Muscle layer of colon (tissue), 2 donors: Measurements from ENCODE around the gene ANO2.

Experiments
- H3K27ac ChIP-seq: one replicate; pipeline ENCODE4 v1.7.0; 2013; ENCODE audit warnings: low read depth, mild to moderate bottlenecking, low read length, moderate library complexity
- H3K27me3 ChIP-seq, 2 donors: one replicate each; pipeline ENCODE4 v1.7.0; 2013; ENCODE audit warnings: low read length in 2 of 2, mild to moderate bottlenecking in 2 of 2; ENCODE audit not compliant: insufficient read depth in 2 of 2, control insufficient read depth in 1 of 2
- H3K36me3 ChIP-seq: one replicate; pipeline ENCODE4 v1.7.0; 2013; ENCODE audit warnings: mild to moderate bottlenecking, low read length; ENCODE audit not compliant: insufficient read depth
- H3K4me1 ChIP-seq: one replicate; pipeline ENCODE4 v1.7.0; 2013; ENCODE audit warnings: mild to moderate bottlenecking, low read length; ENCODE audit not compliant: insufficient read depth
- H3K4me3 ChIP-seq, 2 donors: one replicate each; pipeline ENCODE4 v1.7.0; 2013; ENCODE audit warnings: low read length in 2 of 2, low read depth in 1 of 2, mild to moderate bottlenecking in 1 of 2, moderate library complexity in 1 of 2
- H3K9ac ChIP-seq: one replicate; pipeline ENCODE4 v1.7.0; 2013; ENCODE audit warnings: low read length
- H3K9me3 ChIP-seq: one replicate; pipeline ENCODE4 v1.7.0; 2013; ENCODE audit warnings: mild to moderate bottlenecking, low read length
- donor health status: abdominal sarcoma.
- donor health status: Adenocarcinoma of cecum.

Gene ANO2

DNA sequence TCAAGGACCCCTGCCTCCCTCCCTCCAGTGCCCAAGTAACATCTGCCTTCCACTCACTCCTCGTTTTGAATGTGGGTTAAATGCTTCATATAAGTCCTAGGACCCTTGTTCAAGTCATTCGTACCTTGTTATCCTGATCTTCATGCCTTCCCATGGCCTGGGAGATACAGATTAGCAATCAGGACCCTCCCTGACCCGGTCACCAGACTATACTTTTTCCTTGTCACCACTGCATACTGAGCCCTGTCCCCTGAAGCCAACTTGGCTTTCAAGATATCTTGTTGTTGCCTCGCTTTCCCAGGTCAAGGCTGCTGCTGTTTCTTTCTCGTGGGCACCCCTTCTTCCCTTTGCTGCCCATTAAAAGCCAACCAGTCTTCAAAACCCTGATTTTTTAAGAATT is 208.5 kb downstream of the ANO2 start:
- no peaks in the 10 kb centered on the region for H3K9me3 ChIP-seq
- no peak overlapping the region for H3K27ac ChIP-seq

DNA sequence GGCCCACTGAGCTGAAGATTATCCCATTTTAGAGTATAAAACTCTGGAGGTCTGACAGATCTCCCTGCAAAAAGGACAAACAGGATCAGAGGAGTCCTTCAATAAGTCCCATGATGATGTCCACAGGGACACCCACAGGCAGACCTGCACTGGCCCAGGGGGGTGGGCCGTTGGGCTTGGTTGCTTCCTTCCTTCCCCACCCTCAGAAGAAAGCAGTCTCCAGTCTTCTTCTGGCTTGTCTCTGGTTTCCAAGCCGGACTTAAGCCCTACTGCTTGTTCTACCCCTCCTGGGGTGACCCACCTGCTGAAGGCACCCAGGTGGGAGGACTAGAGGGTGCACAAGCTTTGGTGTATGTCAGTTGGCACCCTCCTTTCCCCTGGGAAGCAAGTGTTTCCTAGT is 209.0 kb downstream of the ANO2 start:
- H3K36me3 ChIP-seq: no peaks in the 10 kb centered on the region
- H3K27me3 ChIP-seq: no peaks in the 10 kb centered on the region
- H3K4me1 ChIP-seq: no peaks in the 10 kb centered on the region
- H3K27ac ChIP-seq: no peak overlapping the region
- H3K4me3 ChIP-seq: no peak overlapping the region
- H3K9ac ChIP-seq: no peak overlapping the region
- H3K9me3 ChIP-seq: no peaks in the 10 kb centered on the region

More for the DNA sequence above, 208.5 kb downstream of the ANO2 start:
- Histone ChIP-seq H3K36me3 (no peaks in the 10 kb centered on the region), H3K9ac (no peak overlapping the region), H3K27me3 (no peaks in the 10 kb centered on the region), H3K4me3 (no peak overlapping the region), H3K4me1 (no peaks in the 10 kb centered on the region)

DNA sequence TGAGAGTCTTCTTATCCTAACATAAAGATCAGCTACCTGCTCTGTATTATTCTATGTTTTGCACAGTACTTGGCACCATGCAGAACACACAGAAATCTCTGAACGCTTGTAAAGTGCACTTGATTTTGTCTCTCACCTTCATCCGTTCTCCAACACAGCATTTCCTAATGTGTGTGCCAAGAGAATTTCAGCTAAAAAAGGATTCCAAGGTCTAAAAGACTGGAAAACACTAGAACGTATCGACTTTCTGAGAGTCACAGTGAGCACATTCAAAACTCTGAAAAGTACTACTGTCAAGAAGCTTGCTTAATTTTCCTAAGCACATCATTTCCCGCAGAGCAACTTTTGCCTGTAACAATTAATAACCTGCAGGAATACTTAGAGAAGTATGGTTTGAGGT is 211.1 kb downstream of the ANO2 start:
- no peaks in the 10 kb centered on the region for H3K9me3 ChIP-seq
- H3K4me1 ChIP-seq: no peaks in the 10 kb centered on the region
- no peaks in the 10 kb centered on the region for H3K27me3 ChIP-seq
- H3K36me3 ChIP-seq: no peaks in the 10 kb centered on the region
- H3K27ac ChIP-seq: no peak overlapping the region
- H3K9ac ChIP-seq: no peak overlapping the region
- H3K4me3 ChIP-seq: no peak overlapping the region

DNA sequence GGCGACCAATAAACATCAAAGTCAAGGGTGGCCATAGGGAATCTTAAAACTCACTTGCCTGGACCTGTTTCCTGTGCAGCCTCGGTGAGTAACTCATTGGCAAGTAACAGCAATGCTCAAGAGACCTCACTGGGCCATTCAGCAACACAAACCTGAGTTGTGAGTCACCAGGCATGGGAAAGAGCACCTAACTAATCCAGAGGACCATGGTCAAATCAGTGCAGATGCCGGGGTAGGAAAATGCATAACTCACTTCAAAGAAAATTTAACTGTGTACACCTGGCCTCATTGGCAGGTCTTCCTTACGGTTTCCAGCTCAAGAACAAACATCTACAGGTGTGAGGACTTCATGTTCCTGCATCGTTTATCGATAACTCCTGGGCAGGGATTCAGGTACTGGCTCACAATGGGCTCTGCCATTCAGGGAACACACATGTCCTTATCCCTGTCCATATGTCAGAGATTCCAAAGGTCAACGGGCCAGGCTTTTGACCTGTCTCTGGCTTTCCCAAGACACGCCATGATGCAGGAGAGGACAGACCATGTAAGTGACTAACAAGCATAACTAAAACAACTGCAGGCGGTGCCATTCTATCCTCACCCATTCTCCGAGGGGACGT is 211.8 kb downstream of the ANO2 start:
- H3K4me3 ChIP-seq: no peak overlapping the region
- no peaks in the 10 kb centered on the region for H3K36me3 ChIP-seq
- no peak overlapping the region for H3K9ac ChIP-seq
- no peaks in the 10 kb centered on the region for H3K27me3 ChIP-seq
- no peaks in the 10 kb centered on the region for H3K4me1 ChIP-seq
- no peak overlapping the region for H3K27ac ChIP-seq
- H3K9me3 ChIP-seq: no peaks in the 10 kb centered on the region

DNA sequence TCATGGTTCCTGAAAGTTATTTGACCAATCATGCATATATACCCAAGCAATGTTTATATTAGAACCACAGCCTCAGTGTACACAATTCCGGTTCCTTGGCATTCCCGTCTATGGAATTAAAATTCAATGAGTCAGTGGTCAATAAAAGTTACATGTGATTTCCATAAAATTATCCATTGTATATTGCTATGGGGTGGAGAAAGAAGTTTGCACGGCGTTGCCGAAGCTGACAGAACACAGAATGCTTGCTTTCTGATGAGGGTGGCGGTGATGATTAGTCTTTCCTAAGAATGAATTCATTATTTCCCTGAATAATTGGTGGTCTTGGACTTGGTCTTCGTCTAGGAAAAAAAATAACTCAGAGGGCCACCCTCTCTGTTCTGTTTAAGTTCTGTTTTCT is 214.1 kb downstream of the ANO2 start:
- Histone ChIP-seq H3K27ac (no peak overlapping the region), H3K4me3 (no peak overlapping the region), H3K4me1 (no peaks in the 10 kb centered on the region), H3K36me3 (no peaks in the 10 kb centered on the region), H3K27me3 (no peaks in the 10 kb centered on the region), H3K9ac (no peak overlapping the region), H3K9me3 (no peaks in the 10 kb centered on the region)

DNA sequence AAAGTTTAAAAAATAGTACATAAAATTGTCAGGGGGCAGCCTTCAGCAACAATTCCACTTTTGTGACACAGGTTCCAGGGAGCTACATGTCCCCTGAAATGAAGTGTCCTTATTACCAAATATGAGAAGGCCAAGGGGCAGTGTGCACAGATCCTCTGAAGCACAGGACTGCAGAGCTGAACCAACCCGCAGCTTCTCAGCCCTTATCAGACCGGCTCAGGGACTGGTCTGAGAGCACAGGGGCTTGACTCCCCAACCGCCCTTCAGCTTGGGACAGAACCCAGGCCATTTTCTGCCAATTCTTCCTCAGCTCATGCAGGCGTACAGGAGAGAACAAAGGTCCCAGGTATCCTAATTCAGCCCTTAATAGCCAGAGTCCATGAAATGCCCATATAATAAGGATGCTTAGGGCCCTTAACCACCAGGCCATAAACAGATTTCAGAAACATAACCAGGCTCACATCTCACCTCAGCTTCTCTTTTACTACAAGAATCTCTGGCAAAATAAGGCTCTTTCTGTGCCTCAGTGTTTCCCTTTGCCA is 221.3 kb downstream of the ANO2 start:
- no peaks in the 10 kb centered on the region for H3K36me3 ChIP-seq
- H3K9me3 ChIP-seq: no peaks in the 10 kb centered on the region
- H3K27ac ChIP-seq: no peak overlapping the region
- H3K4me3 ChIP-seq: no peak overlapping the region
- H3K4me1 ChIP-seq: peaks cover 15% of the 10 kb centered on the region
- no peaks in the 10 kb centered on the region for H3K27me3 ChIP-seq
- no peak overlapping the region for H3K9ac ChIP-seq

DNA sequence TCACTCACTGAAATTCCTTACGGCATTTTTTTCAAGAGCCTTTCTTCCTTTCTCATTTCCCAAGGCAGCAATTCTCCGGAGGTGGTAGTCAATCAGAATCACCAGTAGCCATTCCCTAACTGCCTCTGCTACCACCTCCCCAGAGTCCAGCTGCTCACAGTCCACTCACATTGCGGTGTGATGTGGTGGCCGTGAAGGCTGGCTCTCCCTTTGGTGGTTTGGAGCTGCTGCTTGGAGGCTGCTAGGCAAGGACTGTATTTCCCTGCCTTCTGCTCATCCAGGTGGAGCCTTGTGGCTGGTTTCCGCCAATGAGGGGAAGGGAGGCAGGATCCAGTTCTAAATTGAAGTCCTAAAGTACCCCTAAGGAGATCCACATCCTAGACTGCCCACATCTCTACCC is 222.0 kb downstream of the ANO2 start:
- Histone ChIP-seq H3K27ac (no peak overlapping the region), H3K4me3 (no peak overlapping the region), H3K27me3 (no peaks in the 10 kb centered on the region), H3K9ac (no peak overlapping the region), H3K36me3 (no peaks in the 10 kb centered on the region), H3K4me1 (peaks cover 15% of the 10 kb centered on the region), H3K9me3 (no peaks in the 10 kb centered on the region)

DNA sequence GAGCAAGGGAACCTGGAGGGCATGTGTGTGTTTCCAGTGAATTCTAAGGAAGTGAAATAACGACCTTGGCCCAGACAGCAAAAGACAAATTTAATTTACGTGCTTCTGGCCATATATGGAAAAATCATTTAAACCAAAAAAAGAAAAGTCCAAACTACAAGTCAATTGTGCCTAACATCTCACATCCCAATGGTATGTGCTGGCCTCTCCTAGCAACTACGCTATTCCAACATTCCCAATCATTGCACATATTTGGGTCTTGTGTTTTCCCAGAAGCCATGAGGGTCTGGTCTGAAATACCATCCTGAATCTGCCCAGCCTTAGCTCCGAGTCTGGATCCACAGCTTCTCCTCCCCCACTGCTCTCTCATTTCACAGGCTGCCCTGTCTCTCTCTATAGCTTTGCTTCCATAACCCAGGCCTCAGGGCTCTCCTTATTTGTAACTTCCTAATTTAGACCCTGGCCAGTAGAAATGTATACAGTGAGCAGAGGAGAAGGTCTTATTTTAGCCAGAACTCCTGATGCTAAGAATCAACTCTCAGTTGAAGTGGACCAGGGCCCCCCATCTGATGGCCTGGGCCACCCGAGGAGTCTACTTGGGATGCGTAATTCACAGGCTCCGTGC is 224.6 kb downstream of the ANO2 start:
- Histone ChIP-seq H3K27ac (no peak overlapping the region), H3K4me3 (no peak overlapping the region), H3K9ac (no peak overlapping the region), H3K9me3 (no peaks in the 10 kb centered on the region), H3K4me1 (peaks cover 34% of the 10 kb centered on the region), H3K27me3 (no peaks in the 10 kb centered on the region), H3K36me3 (no peaks in the 10 kb centered on the region)

DNA sequence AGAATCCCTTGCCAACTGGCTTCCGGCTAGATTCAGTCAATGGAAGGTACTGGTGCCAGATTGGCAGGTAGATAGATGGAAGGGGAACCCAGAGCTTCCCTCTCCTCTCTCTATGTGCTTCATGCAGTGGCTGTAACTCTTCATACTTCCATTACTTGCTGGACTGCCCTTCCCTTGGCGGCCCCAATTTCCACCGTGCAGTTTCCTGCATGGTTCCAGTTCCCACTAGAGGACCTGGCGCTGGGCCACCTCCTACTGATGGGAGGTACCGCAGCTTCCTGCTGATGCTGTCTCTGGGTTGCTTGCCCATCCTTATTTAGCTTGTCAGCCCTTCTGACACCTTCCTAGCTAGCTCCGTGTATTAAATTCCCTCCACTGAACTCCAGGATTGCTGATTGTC is 226.4 kb downstream of the ANO2 start:
- Histone ChIP-seq H3K4me1 (peaks cover 36% of the 10 kb centered on the region), H3K36me3 (no peaks in the 10 kb centered on the region), H3K27ac (no peak overlapping the region)

DNA sequence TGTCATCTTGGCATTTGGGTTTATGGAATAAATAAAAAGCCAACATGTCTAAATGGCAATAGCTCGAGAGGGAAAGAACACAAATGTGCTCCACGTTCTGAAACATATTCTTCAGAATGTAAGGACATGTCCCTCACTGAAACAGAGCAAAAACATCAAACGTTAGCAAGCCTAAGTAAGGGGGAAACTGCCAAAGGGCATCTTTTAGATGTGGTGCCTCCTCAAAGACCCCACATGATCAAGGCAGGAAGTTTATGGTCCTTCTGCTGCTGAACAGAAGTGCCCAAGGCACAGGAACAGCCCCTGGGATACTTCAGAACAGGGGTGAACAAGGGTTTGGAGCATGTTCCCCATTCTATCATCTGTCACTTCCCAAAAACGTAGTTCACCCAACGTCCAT is 227.0 kb downstream of the ANO2 start:
- peaks cover 36% of the 10 kb centered on the region for H3K4me1 ChIP-seq
- H3K9me3 ChIP-seq: no peaks in the 10 kb centered on the region
- H3K4me3 ChIP-seq: no peak overlapping the region

More for the DNA sequence above, 226.4 kb downstream of the ANO2 start:
- H3K27me3 ChIP-seq: no peaks in the 10 kb centered on the region
- no peak overlapping the region for H3K4me3 ChIP-seq
- H3K9ac ChIP-seq: no peak overlapping the region
- no peaks in the 10 kb centered on the region for H3K9me3 ChIP-seq

DNA sequence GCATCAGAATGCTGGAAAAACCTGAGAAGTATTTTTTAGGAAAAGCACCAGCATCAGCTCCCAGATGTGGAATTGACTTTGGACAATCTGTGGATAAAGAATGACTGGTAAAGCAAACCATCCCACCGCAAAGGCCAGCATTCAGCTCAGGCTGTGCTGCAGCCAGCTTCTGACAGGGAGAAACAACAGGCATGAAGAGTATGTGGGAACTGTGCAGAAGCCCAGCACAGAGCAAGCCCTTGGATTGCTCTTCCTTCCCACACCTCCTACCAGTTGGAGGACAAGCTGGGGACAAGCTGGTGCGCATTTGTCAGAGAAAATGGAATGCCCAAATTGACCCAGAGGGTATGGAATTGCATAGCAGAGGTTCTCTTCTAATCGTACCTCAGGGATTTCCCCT is 228.1 kb downstream of the ANO2 start:
- H3K4me1 ChIP-seq: peaks cover 36% of the 10 kb centered on the region
- no peaks in the 10 kb centered on the region for H3K27me3 ChIP-seq
- no peaks in the 10 kb centered on the region for H3K36me3 ChIP-seq
- H3K27ac ChIP-seq: no peak overlapping the region
- no peak overlapping the region for H3K4me3 ChIP-seq
- H3K9me3 ChIP-seq: no peaks in the 10 kb centered on the region
- no peak overlapping the region for H3K9ac ChIP-seq

More for the DNA sequence above, 227.0 kb downstream of the ANO2 start:
- no peaks in the 10 kb centered on the region for H3K27me3 ChIP-seq
- no peaks in the 10 kb centered on the region for H3K36me3 ChIP-seq
- H3K9ac ChIP-seq: no peak overlapping the region
- H3K27ac ChIP-seq: no peak overlapping the region

DNA sequence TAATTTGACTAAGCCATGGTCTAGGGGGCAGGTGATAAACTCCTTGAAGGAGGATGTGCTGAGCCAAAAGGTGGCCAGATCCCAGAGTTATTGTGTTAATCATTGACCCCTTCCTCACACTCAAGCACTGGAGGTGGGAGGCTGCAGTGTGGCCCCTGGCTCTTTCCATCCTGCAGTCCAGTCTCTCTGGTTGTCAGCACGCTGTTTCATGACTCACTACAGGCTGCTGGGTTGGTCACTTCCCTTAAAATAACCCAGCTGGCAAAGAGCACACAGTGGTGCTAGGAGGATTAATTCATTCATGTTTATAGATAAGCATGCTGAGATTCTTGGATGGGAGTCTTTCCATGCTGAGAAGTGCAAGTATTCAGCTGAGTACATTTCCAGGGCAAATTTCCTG is 228.9 kb downstream of the ANO2 start:
- H3K4me3 ChIP-seq: no peak overlapping the region
- no peaks in the 10 kb centered on the region for H3K36me3 ChIP-seq
- H3K9me3 ChIP-seq: no peaks in the 10 kb centered on the region
- peaks cover 34% of the 10 kb centered on the region for H3K4me1 ChIP-seq
- H3K9ac ChIP-seq: no peak overlapping the region
- H3K27me3 ChIP-seq: no peaks in the 10 kb centered on the region
- no peak overlapping the region for H3K27ac ChIP-seq
